Activated CD8-positive, alpha-beta T cell treated with anti-CD3 and anti-CD28 coated beads for 36 hours (primary cell): ENCODE data around the gene SUDS3. TPM values are rescaled to one million over a fixed set of nuclear protein-coding genes. Genes with fewer than 3 reads are reported as not detected.

ENCODE experiments used
- ATAC-seq: fragments of 200-7000 bp; cut with Tn5 transposase; one replicate; pipeline ENCODE4 v1.10.0; 2021; ENCODE audit warnings: mild to moderate bottlenecking, moderate library complexity
- CTCF ChIA-PET: fragments of 350-600 bp; sonication (Branson Sonifier 250); formaldehyde crosslinking; loops from one replicate; lab custom pipeline; 2021; ENCODE audit warnings: antibody characterized with exemption; lab: Charles Lee
- POLR2A ChIA-PET: fragments of 350-600 bp; sonication (Branson Sonifier 250); formaldehyde crosslinking; loops from one replicate; lab custom pipeline; 2021; ENCODE audit warnings: antibody characterized with exemption; lab: Charles Lee
- DNase-seq: peaks from one replicate; pipeline ENCODE4 v3.0.0-alpha.2; 2020
- H3K27ac Mint-ChIP-seq: one replicate; pipeline ENCODE4 v1.8.0; 2021; ENCODE audit warnings: mild to moderate bottlenecking, mixed read lengths
- H3K27me3 Mint-ChIP-seq: one replicate; pipeline ENCODE4 v1.8.0; 2021; ENCODE audit warnings: mixed read lengths
- H3K36me3 Mint-ChIP-seq: one replicate; pipeline ENCODE4 v1.8.0; 2021; ENCODE audit warnings: low read depth, mixed read lengths
- H3K4me1 Mint-ChIP-seq: one replicate; pipeline ENCODE4 v1.8.0; 2021; ENCODE audit warnings: low read depth, mixed read lengths
- H3K4me3 Mint-ChIP-seq: one replicate; pipeline ENCODE4 v1.8.0; 2021; ENCODE audit warnings: mild to moderate bottlenecking, moderate library complexity, mixed read lengths
- H3K9me3 Mint-ChIP-seq: one replicate; pipeline ENCODE4 v1.8.0; 2021; ENCODE audit warnings: mixed read lengths
- CTCF ChIP-seq: fragments of 200-600 bp; IDR thresholded peaks from one replicate; pipeline ENCODE4 v1.8.0; 2022; ENCODE audit warnings: antibody characterized with exemption, mild to moderate bottlenecking
- intact Hi-C: fragments of 100-400 bp; cut with micrococcal nuclease; formaldehyde crosslinking; loops from one replicate; pipeline ENCODE4 v1.10.0; 2022
- total RNA-seq, 2 experiments: library from RNA; stranded (reverse); gene quantifications; one replicate each; pipeline ENCODE4 v1.2.3, GENCODE V29; 2021

Gene SUDS3
- total RNA-seq, 2 experiments from 2014 or later = 18.0 to 19.8 TPM

GRCh38 chr12:118456741-118457140 is 80.4 kb downstream of the SUDS3 start:
- Mint-ChIP-seq H3K27ac (no peak overlapping the region), H3K9me3 (peaks cover 2% of the 10 kb centered on the region), H3K4me1 (peaks cover 2% of the 10 kb centered on the region), H3K36me3 (no peaks in the 10 kb centered on the region), H3K27me3 (peaks cover 6% of the 10 kb centered on the region), H3K4me3 (no peak overlapping the region)
- ChIA-PET POLR2A (no interaction called here), CTCF (no interaction called here)
- TF ChIP-seq CTCF = no peak
- no peak for ATAC-seq
- DNase-seq = no peak
- intact Hi-C loops = no loop called here

GRCh38 chr12:118459110-118459509 is 82.8 kb downstream of the SUDS3 start:
- Mint-ChIP-seq H3K4me3 (no peak overlapping the region), H3K27me3 (peaks cover 3% of the 10 kb centered on the region), H3K9me3 (peaks cover 2% of the 10 kb centered on the region), H3K27ac (no peak overlapping the region), H3K4me1 (peaks cover 2% of the 10 kb centered on the region), H3K36me3 (no peaks in the 10 kb centered on the region)
- TF ChIP-seq CTCF = no peak
- DNase-seq (no peak), ATAC-seq (no peak)
- ChIA-PET POLR2A (no interaction called here), CTCF (no interaction called here)
- intact Hi-C loops = no loop called here

- POLR2A ChIA-PET = no interaction called here
- H3K36me3 Mint-ChIP-seq = no peaks in the 10 kb centered on the region
- no peak overlapping the region for H3K4me3 Mint-ChIP-seq
- H3K27me3 Mint-ChIP-seq = no peaks in the 10 kb centered on the region
- H3K27ac Mint-ChIP-seq = no peak overlapping the region
- no peak for TF ChIP-seq CTCF
- H3K4me1 Mint-ChIP-seq = no peaks in the 10 kb centered on the region
- intact Hi-C loops = no loop called here
- ATAC-seq (no peak), DNase-seq (no peak)
- CTCF ChIA-PET = no interaction called here
- peaks cover 2% of the 10 kb centered on the region for H3K9me3 Mint-ChIP-seq
Observed at GRCh38 chr12:118463677-118464076, 87.3 kb downstream of the SUDS3 start.

GRCh38 chr12:118465706-118466105 is 89.4 kb downstream of the SUDS3 start:
- Mint-ChIP-seq H3K36me3 (no peaks in the 10 kb centered on the region), H3K4me3 (no peak overlapping the region), H3K27me3 (peaks cover 6% of the 10 kb centered on the region), H3K27ac (no peak overlapping the region), H3K9me3 (peaks cover 2% of the 10 kb centered on the region), H3K4me1 (no peaks in the 10 kb centered on the region)
- ChIA-PET POLR2A (no interaction called here), CTCF (no interaction called here)
- intact Hi-C loops = no loop called here
- ATAC-seq (no peak), DNase-seq (no peak)
- no peak for TF ChIP-seq CTCF

Other genes with a start within 250 kb of the SUDS3 start
- gene PEBP1, start 240.4 kb upstream of the SUDS3 start, total RNA-seq = 100 to 1,000 TPM; 122 to 128 TPM
- gene TAOK3, start 3.6 kb upstream of the SUDS3 start, total RNA-seq = 10 to 100 TPM; 46.0 to 47.1 TPM